Measurements from ENCODE around the gene TDRD9. TPM values are rescaled to one million over a fixed set of nuclear protein-coding genes. Genes with fewer than 3 reads are reported as not detected.

TDRD9 gene
- total and polyA plus RNA-seq, 2 of the 4 experiments (the other 2 are of a cell fraction), result 0.07 to 0.18 TPM

- Histone ChIP-seq H3K4me2 (ENCODE audit: low read depth, low read length) (no peak overlapping the region), H2AFZ (replicated peaks; ENCODE audit: low read length, poor library complexity) (no peak overlapping the region), H2BK20ac (ENCODE audit: low read depth, low read length) (no peak overlapping the region), H3K56ac (ENCODE audit: extremely low read depth, insufficient read depth, low read length) (no peak overlapping the region), H3K4me1 (ENCODE audit: control insufficient read depth, insufficient read depth, low read length) (no peaks in the 10 kb centered on the region), H3K23ac (ENCODE audit: low read depth, low read length) (no peak overlapping the region), H3K18ac (ENCODE audit: low read depth, low read length) (no peak overlapping the region), H3K9me3 (ENCODE audit: control insufficient read depth, insufficient read depth, low read length) (no peaks in the 10 kb centered on the region), H4K8ac (ENCODE audit: low read depth in 2 of 2, low read length in 2 of 2) (no peak overlapping the region), H3K14ac (replicated peaks; ENCODE audit: low read depth, low read length) (no peak overlapping the region), H3K4me3 (ENCODE audit: insufficient read depth, low read depth, low read length) (no peak overlapping the region), H2BK120ac (ENCODE audit: low read depth, low read length) (no peak overlapping the region), H3K9me1 (ENCODE audit: insufficient read depth, low read length) (no peaks in the 10 kb centered on the region), H3K4ac (ENCODE audit: low read depth, low read length) (no peak overlapping the region), H2BK15ac (ENCODE audit: low read depth, low read length) (no peak overlapping the region), H2AK5ac (ENCODE audit: low read depth, low read length) (no peak overlapping the region), H3K27ac (ENCODE audit: insufficient read depth, low read length) (no peak overlapping the region), H4K20me1 (ENCODE audit: insufficient read depth, low read length) (peaks cover 30% of the 10 kb centered on the region), H3K79me1 (ENCODE audit: low read depth in 1 of 2, low read length in 2 of 2) (peaks cover 19 to 37% of the 10 kb centered on the region in 2 experiments), H3K9ac (ENCODE audit: low read depth, low read length) (no peak overlapping the region), H3K36me3 (ENCODE audit: control insufficient read depth, insufficient read depth, low read length) (peaks cover 18% of the 10 kb centered on the region), H3K27me3 (ENCODE audit: control insufficient read depth, insufficient read depth, low read length) (no peaks in the 10 kb centered on the region), H2AK9ac (replicated peaks; ENCODE audit: low read depth, low read length, poor library complexity) (no peak overlapping the region), H2BK5ac (ENCODE audit: low read depth, low read length, poor library complexity, severe bottlenecking) (no peak overlapping the region), H4K91ac (ENCODE audit: insufficient read depth, low read depth, low read length) (no peak overlapping the region), H4K5ac (ENCODE audit: low read depth, low read length) (no peak overlapping the region)
- DNase-seq (no peak), ATAC-seq (ENCODE audit: low read depth) (no peak)
- TF ChIP-seq RCOR1 (IDR thresholded peaks at IDR 0.05; ENCODE audit: insufficient replicate concordance, low read length) (no peak), POLR2A (IDR thresholded peaks at IDR 0.05; ENCODE audit: low read depth, low read length) (no peak), MXI1 (IDR thresholded peaks at IDR 0.05; ENCODE audit: borderline replicate concordance, low read depth, low read length) (no peak), CHD1 (IDR thresholded peaks at IDR 0.05; ENCODE audit: low read depth, low read length) (no peak), NFE2L2 (IDR thresholded peaks at IDR 0.05; ENCODE audit: low read depth, low read length) (no peak), USF2 (IDR thresholded peaks at IDR 0.05; ENCODE audit: low read depth, low read length) (no peak), FOS (IDR thresholded peaks at IDR 0.05; ENCODE audit: low read depth, low read length) (no peak), BHLHE40 (IDR thresholded peaks at IDR 0.05; ENCODE audit: low read depth, low read length) (no peak), MAFK (IDR thresholded peaks at IDR 0.05; ENCODE audit: low read depth, low read length) (no peak), RFX5 (IDR thresholded peaks at IDR 0.05; ENCODE audit: low read depth, low read length) (no peak), CEBPB (IDR thresholded peaks at IDR 0.05; ENCODE audit: low read depth, low read length) (no peak), RAD21 (IDR thresholded peaks at IDR 0.05; ENCODE audit: low read length) (no peak)
- TF ChIP-seq, protein P1, sequence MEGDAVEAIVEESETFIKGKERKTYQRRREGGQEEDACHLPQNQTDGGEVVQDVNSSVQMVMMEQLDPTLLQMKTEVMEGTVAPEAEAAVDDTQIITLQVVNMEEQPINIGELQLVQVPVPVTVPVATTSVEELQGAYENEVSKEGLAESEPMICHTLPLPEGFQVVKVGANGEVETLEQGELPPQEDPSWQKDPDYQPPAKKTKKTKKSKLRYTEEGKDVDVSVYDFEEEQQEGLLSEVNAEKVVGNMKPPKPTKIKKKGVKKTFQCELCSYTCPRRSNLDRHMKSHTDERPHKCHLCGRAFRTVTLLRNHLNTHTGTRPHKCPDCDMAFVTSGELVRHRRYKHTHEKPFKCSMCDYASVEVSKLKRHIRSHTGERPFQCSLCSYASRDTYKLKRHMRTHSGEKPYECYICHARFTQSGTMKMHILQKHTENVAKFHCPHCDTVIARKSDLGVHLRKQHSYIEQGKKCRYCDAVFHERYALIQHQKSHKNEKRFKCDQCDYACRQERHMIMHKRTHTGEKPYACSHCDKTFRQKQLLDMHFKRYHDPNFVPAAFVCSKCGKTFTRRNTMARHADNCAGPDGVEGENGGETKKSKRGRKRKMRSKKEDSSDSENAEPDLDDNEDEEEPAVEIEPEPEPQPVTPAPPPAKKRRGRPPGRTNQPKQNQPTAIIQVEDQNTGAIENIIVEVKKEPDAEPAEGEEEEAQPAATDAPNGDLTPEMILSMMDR (conservative IDR thresholded peaks at IDR 0.05; ENCODE audit: low read depth, low read length), result no peak
- WGBS, 2 experiments (ENCODE audit: extremely low coverage in 2 of 2, insufficient read length in 1 of 2), result 100% methylated on average over 3 of the region's 14 CpGs; no CpG with 5 or more reads in 1 of the 2 experiments
- CTCF ChIA-PET, result interaction anchor here (0.6 to 1.1 kb wide), 2 partner anchors 108 to 175 kb away, joined by 3 read pairs; no protein-coding TSS in a partner anchor
- dilution Hi-C loops (cut with HindIII; ENCODE audit: low sequenced_read_pairs, unreplicated experiment) (no loop called here), intact Hi-C loops (cut with micrococcal nuclease) (no loop called here), in situ Hi-C loops (cut with MboI; ENCODE audit: low sequenced_read_pairs) (loop anchor here (10.0 kb wide), 1 partner anchor 342 kb away; no protein-coding TSS in a partner anchor)
- no TSS peak for BruUV-seq (replicated peaks)
- POLR2A ChIA-PET (ENCODE audit: unreplicated experiment), result interaction anchor here (1.0 kb wide), 1 partner anchor 8 kb away, joined by 3 read pairs; no protein-coding TSS in a partner anchor
Measured at GRCh38 chr14:103916636-103917262, 11.5 kb upstream of the TDRD9 start.

Measured in IMR-90 (cell line).